ENCODE data around the gene BASP1. TPM values are rescaled to one million over a fixed set of nuclear protein-coding genes. Genes with fewer than 3 reads are reported as not detected.

Gene BASP1, protein sequence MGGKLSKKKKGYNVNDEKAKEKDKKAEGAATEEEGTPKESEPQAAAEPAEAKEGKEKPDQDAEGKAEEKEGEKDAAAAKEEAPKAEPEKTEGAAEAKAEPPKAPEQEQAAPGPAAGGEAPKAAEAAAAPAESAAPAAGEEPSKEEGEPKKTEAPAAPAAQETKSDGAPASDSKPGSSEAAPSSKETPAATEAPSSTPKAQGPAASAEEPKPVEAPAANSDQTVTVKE
- 10 to 100 TPM in 1 of 4 donors, 1 to 10 TPM in 3; 3.8 to 12.0 (median 8.8) TPM for total RNA-seq
- 4.8 TPM for polyA plus RNA-seq
- long read RNA-seq, donor 1, transcript BASP1-201 (2 exons, 1,878 nt) = major isoform, 5 of 6 reads
- long read RNA-seq, donor 1, partial matches to known transcripts = 0 of 6 reads
- long read RNA-seq, donor 1, other reads (novel, unspliced or antisense) = 1 of 6 reads
- long read RNA-seq, donor 2 = 0 reads
- long read RNA-seq, donor 3 = 0 reads
- long read RNA-seq, donor 4, partial matches to known transcripts = 0 of 2 reads
- long read RNA-seq, donor 4, other reads (novel, unspliced or antisense) = 0 of 2 reads

DNA sequence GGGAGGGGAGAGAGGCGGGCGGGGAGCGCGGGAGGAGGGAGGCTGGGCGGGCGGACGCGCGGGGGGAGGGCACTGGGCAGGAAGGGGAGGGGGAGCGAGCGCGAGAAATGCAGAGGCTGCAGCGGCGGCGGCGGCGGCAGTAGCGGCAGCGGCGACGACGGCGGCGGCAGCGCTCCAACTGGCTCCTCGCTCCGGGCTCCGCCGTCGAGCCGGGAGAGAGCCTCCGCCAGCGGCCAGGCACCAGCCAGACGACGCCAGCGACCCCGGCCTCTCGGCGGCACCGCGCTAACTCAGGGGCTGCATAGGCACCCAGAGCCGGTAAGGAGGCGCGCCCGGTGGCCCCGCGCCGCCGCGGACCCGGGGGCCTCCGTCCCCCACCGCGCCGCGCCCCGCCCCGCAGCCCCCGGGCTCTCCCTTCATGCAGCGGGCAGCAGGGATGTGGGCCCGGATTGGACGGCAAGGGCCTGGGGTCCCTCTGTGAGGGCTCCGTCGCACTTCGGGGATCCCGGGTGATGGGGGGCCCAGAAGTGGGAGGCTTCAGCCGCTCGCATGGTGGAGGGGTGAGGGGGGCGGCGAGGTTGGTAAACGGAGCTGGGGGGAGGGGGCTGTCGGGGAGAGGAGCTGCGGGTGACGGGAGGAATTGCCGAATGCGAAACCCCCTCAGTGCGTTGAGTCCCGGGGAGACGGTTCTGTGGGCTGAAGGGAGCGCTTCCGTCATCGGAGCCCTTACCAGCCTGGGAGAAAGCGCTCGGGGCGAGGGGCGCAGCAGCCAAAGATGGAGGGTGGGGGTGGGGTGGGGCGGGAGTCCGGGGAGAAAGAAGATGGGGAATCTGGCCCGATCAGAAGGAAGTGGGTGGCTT lies at the start of gene BASP1:
Gene BASP1, plus strand, starts transcription at position 139 of the 860 bp plus-strand sequence. CDS start 57,586 bp downstream, outside the sequence.
- Histone ChIP-seq H3K9me3 (ENCODE audit: control insufficient read depth, low read length) (peaks cover 3% of the 10 kb centered on the region), H3K27me3 (ENCODE audit: control insufficient read depth, insufficient read depth) (no peaks in the 10 kb centered on the region), H3K4me3 (ENCODE audit: low read length) (peak within 1 kb of the TSS; percentile 70), H3K27ac (ENCODE audit: low read length) (no peak within 1 kb of the TSS), H3K4me1 (ENCODE audit: control insufficient read depth, insufficient read depth, low read length) (no peaks in the 10 kb centered on the region)
- ATAC-seq = peak; percentile 81 to 87
- 1% methylated on average over 89 of the region's 89 CpGs for WGBS
- intact Hi-C loops (cut with DNase I) = loop anchor here in 2 of 4 donors (5.0 kb wide), 1 partner anchor 1095 kb away; no protein-coding TSS in a partner anchor
- DNase-seq = peak; percentile 84 to 92 (median 91)

DNA sequence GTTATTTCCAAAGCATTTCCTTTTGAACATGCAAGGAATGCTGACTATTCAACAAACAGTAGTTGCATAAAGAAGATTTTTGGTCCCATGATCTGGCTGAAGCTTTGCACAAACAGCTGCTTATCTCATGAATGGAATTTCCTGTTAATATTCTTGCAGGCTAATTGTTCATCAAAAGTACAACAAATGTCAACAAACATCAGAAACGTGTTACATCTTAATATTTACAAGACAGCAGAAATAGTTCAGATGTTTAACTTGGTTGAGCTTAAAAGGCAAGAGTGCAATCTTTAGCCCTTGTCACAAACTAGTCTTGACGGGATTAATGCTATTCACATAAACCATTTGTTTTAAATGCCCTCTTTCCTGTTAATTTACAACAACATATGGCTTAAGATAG lies 47.9 kb upstream of the BASP1 start:
- intact Hi-C loops (cut with DNase I) = no loop called here
- H3K9me3 ChIP-seq (ENCODE audit: control insufficient read depth, low read length) = no peaks in the 10 kb centered on the region
- H3K4me1 ChIP-seq (ENCODE audit: control insufficient read depth, insufficient read depth, low read length) = peaks cover 2% of the 10 kb centered on the region
- 20% methylated on average over 2 of the region's 2 CpGs for WGBS
- H3K4me3 ChIP-seq (ENCODE audit: low read length) = no peak overlapping the region
- peak in 1 of 2 donors; percentile 68 for ATAC-seq
- no peaks in the 10 kb centered on the region for H3K27me3 ChIP-seq (ENCODE audit: control insufficient read depth, insufficient read depth)
- DNase-seq = no peak
- H3K27ac ChIP-seq (ENCODE audit: low read length) = no peak overlapping the region

DNA sequence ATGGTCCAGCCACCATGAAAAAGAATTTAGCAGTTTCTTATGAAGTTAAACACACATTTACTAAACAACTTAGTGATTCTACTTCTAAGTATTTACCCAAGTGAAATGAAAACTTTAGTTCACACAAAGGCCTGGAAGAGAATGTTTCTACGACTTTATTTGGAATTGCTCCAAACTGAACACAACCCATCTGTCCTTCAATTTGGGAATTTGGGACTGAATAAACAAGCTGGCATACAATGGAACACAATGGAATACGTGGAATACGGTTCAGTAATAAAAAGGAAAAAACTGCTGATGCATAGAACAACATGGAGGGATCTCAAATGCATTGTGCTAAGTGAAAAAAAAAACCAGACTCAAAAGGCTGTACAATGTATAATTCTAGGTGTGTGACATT lies 44.6 kb upstream of the BASP1 start:
- peaks cover 2% of the 10 kb centered on the region for H3K4me1 ChIP-seq (ENCODE audit: control insufficient read depth, insufficient read depth, low read length)
- DNase-seq (no peak), ATAC-seq (no peak)
- intact Hi-C loops (cut with DNase I) = no loop called here
- WGBS = 72% methylated on average over 3 of the region's 3 CpGs
- H3K27me3 ChIP-seq (ENCODE audit: control insufficient read depth, insufficient read depth) = no peaks in the 10 kb centered on the region
- H3K9me3 ChIP-seq (ENCODE audit: control insufficient read depth, low read length) = no peaks in the 10 kb centered on the region
- H3K4me3 ChIP-seq (ENCODE audit: low read length) = no peak overlapping the region
- no peak overlapping the region for H3K27ac ChIP-seq (ENCODE audit: low read length)

DNA sequence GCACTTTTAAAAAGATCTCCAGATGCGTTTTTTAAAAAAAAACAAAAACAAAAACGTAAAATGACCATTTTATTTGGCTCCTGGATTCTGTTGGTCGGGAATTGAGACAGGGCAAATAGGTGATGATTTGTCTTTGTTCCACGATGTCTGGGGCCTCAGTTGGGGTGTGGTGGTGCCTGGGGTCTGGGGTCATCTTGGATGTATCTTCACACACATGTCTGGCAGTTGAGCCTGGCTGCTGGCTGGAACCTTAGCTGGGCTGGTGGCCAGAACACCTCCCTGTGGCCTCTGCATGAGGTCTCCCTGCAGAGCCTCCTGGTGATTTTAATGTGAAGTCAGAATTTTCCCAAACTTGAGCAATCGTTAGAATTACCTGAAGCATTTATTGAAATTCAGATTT lies 42.5 kb upstream of the BASP1 start:
- no peaks in the 10 kb centered on the region for H3K4me1 ChIP-seq (ENCODE audit: control insufficient read depth, insufficient read depth, low read length)
- intact Hi-C loops (cut with DNase I) = no loop called here
- 80% methylated on average over 5 of the region's 5 CpGs for WGBS
- H3K27ac ChIP-seq (ENCODE audit: low read length) = no peak overlapping the region
- DNase-seq = no peak
- ATAC-seq = no peak
- no peaks in the 10 kb centered on the region for H3K9me3 ChIP-seq (ENCODE audit: control insufficient read depth, low read length)
- H3K4me3 ChIP-seq (ENCODE audit: low read length) = no peak overlapping the region
- no peaks in the 10 kb centered on the region for H3K27me3 ChIP-seq (ENCODE audit: control insufficient read depth, insufficient read depth)

DNA sequence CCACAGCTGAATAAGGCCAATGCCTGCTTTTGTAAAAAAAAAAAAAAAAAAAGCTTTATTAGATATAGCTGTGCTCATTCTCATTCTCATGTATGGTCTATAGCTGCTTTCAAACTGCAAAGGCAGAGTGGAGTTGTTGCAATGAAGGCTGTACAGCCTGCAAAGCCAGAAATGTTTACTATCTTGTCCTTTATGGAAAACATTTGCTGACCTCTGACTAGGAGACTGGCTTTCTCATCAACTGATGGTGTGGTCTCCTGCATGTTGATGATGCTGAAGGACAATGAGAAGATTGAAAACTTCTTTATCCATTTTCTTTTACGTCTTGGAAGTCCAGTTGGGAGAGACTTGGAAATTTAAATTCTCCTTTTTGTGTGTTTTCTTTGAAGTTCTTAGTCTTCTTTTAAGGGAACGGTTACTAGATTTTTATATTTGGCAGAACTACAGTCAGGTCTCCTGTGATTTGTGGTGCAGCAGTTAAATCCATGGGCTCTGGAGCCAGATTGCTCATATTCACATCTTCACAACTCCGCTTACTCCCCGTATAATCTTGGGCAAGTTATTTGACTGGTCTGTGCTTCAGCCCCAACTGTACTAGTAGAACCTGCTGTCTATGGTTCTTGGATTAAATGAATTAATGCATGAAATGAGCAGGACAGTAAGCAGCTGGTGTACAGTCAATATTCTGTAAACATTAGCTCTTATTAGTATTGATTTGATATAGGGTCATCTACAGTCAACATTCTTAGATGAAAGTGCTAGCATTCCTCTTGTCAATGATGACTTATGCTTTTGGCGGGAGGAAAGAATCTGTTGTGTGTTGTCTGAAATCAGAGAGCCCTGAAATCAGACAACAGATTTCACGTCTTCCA lies 39.7 kb upstream of the BASP1 start:
- no peak overlapping the region for H3K4me3 ChIP-seq (ENCODE audit: low read length)
- no peak for ATAC-seq
- H3K9me3 ChIP-seq (ENCODE audit: control insufficient read depth, low read length) = no peaks in the 10 kb centered on the region
- H3K4me1 ChIP-seq (ENCODE audit: control insufficient read depth, insufficient read depth, low read length) = no peaks in the 10 kb centered on the region
- 66% methylated on average over 6 of the region's 6 CpGs for WGBS
- DNase-seq = no peak
- no peak overlapping the region for H3K27ac ChIP-seq (ENCODE audit: low read length)
- H3K27me3 ChIP-seq (ENCODE audit: control insufficient read depth, insufficient read depth) = no peaks in the 10 kb centered on the region
- intact Hi-C loops (cut with DNase I) = no loop called here

DNA sequence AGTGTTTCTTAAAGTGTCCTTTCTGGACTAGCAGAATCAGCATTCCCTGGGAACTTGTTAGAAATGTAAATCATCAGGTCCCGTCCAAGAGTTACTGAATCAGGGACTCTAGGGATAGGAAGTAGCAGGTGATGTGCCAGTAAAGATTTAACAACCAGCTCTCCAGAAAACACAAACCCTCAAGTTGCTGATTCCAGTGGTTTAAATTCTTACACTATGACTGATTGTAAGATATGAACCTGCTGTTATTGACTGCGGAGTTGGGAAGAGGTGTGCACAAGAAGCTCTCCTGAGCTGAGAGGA lies 39.1 kb upstream of the BASP1 start:
- WGBS = 71% methylated on average over 2 of the region's 2 CpGs
- no peak for ATAC-seq

DNA sequence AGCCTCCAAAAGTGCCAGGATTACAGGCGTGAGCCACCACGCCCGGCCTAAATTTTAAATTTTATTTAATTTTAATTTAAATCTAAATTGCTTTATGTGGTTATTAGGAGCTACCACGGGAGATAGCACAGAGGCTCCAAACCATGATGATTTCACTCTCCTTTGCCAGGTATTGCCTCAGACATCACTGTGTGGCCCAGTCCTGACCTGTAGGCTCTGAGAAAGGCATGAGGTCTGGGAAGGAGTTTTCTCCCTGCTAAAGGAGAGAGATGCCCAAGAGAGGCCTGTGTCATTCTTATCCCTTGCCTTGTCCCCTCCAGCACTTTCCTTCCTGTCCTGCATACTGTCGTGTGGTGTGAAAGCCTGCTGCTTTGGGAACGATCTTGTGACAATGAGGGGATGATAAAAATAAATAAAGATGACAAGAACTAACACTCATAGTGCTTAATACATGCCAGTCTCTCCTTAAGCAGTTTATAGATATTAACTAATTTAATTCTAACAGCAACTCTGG lies 37.0 kb upstream of the BASP1 start:
- H3K27me3 ChIP-seq (ENCODE audit: control insufficient read depth, insufficient read depth) = no peaks in the 10 kb centered on the region
- DNase-seq (no peak), ATAC-seq (no peak)
- intact Hi-C loops (cut with DNase I) = loop anchor here in 2 of 4 donors (10.0 kb wide), 1 partner anchor 246 kb away; the partner anchor contains the start of gene MYO10 (in 2 of the 2)
- H3K4me3 ChIP-seq (ENCODE audit: low read length) = no peak overlapping the region
- H3K4me1 ChIP-seq (ENCODE audit: control insufficient read depth, insufficient read depth, low read length) = no peaks in the 10 kb centered on the region
- H3K27ac ChIP-seq (ENCODE audit: low read length) = no peak overlapping the region
- 86% methylated on average over 6 of the region's 6 CpGs for WGBS
- H3K9me3 ChIP-seq (ENCODE audit: control insufficient read depth, low read length) = no peaks in the 10 kb centered on the region

More for the DNA sequence above, 39.1 kb upstream of the BASP1 start:
- no peak overlapping the region for H3K4me3 ChIP-seq (ENCODE audit: low read length)
- intact Hi-C loops (cut with DNase I) = no loop called here
- no peaks in the 10 kb centered on the region for H3K9me3 ChIP-seq (ENCODE audit: control insufficient read depth, low read length)
- H3K4me1 ChIP-seq (ENCODE audit: control insufficient read depth, insufficient read depth, low read length) = no peaks in the 10 kb centered on the region
- no peak overlapping the region for H3K27ac ChIP-seq (ENCODE audit: low read length)
- H3K27me3 ChIP-seq (ENCODE audit: control insufficient read depth, insufficient read depth) = no peaks in the 10 kb centered on the region
- no peak for DNase-seq

DNA sequence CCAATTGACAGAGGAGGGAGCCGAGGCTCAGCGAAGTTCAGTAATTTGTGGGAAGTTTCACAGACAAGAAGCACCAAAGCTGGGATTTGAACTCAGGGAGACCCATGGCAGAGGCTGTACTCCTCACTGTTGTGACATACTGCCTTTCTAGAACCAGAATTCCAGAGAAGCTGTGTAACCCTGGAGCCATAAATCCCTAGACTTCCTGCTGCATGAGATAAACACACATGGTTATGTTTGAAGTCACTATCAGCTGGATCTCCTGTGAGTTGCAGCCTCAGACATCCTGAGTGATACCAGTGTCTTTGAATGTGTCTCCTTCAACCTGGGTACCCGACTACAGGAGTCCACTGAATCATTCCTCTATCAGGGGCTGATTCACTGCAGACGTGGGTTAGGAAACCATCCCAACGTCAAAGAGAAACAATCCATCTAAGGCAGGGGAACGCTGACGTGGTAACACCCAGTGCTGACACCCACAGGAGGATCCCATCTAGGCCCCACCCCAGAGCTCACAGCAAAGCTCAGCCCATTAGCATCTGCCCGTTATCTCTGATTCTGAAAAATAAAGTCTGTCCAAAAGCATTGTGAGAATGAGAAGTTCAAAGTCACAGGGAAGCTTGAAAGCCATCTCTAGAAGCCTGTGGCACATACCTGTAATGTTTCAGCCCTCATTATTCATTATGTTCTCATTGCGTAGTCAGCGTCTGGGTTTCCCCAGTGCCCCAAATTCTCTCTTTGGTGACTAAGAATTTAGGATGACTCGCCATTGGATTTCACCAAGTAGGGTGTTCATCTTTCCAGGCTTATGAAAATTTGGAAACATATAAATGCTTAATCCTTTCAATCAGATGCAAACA lies 36.3 kb upstream of the BASP1 start:
- no peak overlapping the region for H3K4me3 ChIP-seq (ENCODE audit: low read length)
- WGBS = 71% methylated on average over 11 of the region's 11 CpGs
- ATAC-seq = peak in 1 of 2 donors; percentile 57
- DNase-seq = no peak
- H3K9me3 ChIP-seq (ENCODE audit: control insufficient read depth, low read length) = no peaks in the 10 kb centered on the region
- no peak overlapping the region for H3K27ac ChIP-seq (ENCODE audit: low read length)
- H3K27me3 ChIP-seq (ENCODE audit: control insufficient read depth, insufficient read depth) = no peaks in the 10 kb centered on the region
- H3K4me1 ChIP-seq (ENCODE audit: control insufficient read depth, insufficient read depth, low read length) = no peaks in the 10 kb centered on the region
- intact Hi-C loops (cut with DNase I) = loop anchor here in 2 of 4 donors (10.0 kb wide), 1 partner anchor 246 kb away; the partner anchor contains the start of gene MYO10 (in 2 of the 2)

DNA sequence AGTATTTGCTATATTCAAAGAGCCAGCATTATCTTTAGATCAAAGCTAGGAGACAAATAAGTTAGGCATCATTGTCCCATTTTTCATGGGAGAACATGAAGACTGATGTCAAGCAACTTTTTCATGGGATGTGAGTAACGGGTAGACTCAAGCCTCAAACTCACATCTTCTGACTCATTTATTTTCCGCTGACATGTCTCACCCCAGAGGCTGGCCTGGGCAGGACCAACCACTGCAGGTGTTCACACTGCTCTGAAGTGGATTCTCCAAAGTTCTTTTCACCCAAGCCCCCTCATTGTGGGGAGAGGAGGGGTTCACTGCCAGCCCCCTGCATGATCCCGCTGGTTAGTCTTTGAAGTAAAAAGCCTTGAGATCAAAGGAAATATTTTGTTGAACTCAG lies 34.9 kb upstream of the BASP1 start:
- peaks cover 3% of the 10 kb centered on the region for H3K4me1 ChIP-seq (ENCODE audit: control insufficient read depth, insufficient read depth, low read length)
- intact Hi-C loops (cut with DNase I) = loop anchor here in 2 of 4 donors (10.0 kb wide), 1 partner anchor 248 kb away; the partner anchor contains the start of gene MYO10 (in 2 of the 2)
- no peaks in the 10 kb centered on the region for H3K9me3 ChIP-seq (ENCODE audit: control insufficient read depth, low read length)
- H3K4me3 ChIP-seq (ENCODE audit: low read length) = no peak overlapping the region
- ATAC-seq = no peak
- no peak overlapping the region for H3K27ac ChIP-seq (ENCODE audit: low read length)
- no peaks in the 10 kb centered on the region for H3K27me3 ChIP-seq (ENCODE audit: control insufficient read depth, insufficient read depth)
- DNase-seq = no peak
- 92% methylated on average over 3 of the region's 3 CpGs for whole genome bisulfite sequencing
